H1 (cell line): ENCODE measurements around the gene OR2J1. TPM values are rescaled to one million over a fixed set of nuclear protein-coding genes. Genes with fewer than 3 reads are reported as not detected.
A peak's percentile ranks its signal among the peaks of the same experiment; 100 is the strongest.

ENCODE experiments used
- CTCF ChIA-PET: fragments of 300-600 bp; sonication (Branson Sonifier 250); formaldehyde crosslinking; loops from one replicate; lab custom pipeline; 2021; ENCODE audit not compliant: partially characterized antibody; lab: Charles Lee
- POLR2A ChIA-PET: fragments of 300-600 bp; sonication (Branson Sonifier 250); formaldehyde crosslinking; loops from one replicate; lab custom pipeline; 2021; ENCODE audit warnings: inconsistent platforms; ENCODE audit not compliant: partially characterized antibody; lab: Charles Lee
- DNase-seq, 2 experiments: peaks; one replicate each; pipeline versions ENCODE4 v3.0.0 to v3.0.0-alpha.2; 2010 to 2022; ENCODE audit warnings: low spot score in 2 of 2, low read depth in 1 of 2, mixed read lengths in 1 of 2
- FAIRE-seq: peaks from 2 replicates; lab custom pipeline; 2011; peaks lifted over from hg19 to GRCh38; lab: Jason Lieb, UNC
- H2AFZ ChIP-seq: 2 replicates; pipeline ENCODE4 v1.8.1; 2012; ENCODE audit warnings: low read length, inconsistent platforms
- H2AK5ac ChIP-seq: 2 replicates; pipeline ENCODE4 v1.6.1; 2013; ENCODE audit warnings: low read depth, low read length
- H2BK120ac ChIP-seq: replicated peaks from 2 replicates; pipeline ENCODE3; 2013; ENCODE audit warnings: low read depth, low read length, inconsistent platforms
- H2BK12ac ChIP-seq: 2 replicates; pipeline ENCODE4 v1.6.1; 2013; ENCODE audit warnings: low read depth, low read length
- H2BK15ac ChIP-seq: 2 replicates; pipeline ENCODE4 v1.6.1; 2013; ENCODE audit warnings: low read length
- H2BK20ac ChIP-seq: 2 replicates; pipeline ENCODE4 v1.6.1; 2013; ENCODE audit warnings: low read length
- H2BK5ac ChIP-seq: 2 replicates; pipeline ENCODE4 v1.6.1; 2013; ENCODE audit warnings: low read depth, low read length
- H3K14ac ChIP-seq: 2 replicates; pipeline ENCODE4 v1.6.1; 2013; ENCODE audit warnings: inconsistent platforms; ENCODE audit not compliant: insufficient read length
- H3K18ac ChIP-seq: 2 replicates; pipeline ENCODE4 v1.6.1; 2013; ENCODE audit warnings: low read length; ENCODE audit errors: extremely low read depth
- H3K23ac ChIP-seq: 2 replicates; pipeline ENCODE4 v1.6.1; 2013; ENCODE audit warnings: inconsistent platforms; ENCODE audit not compliant: insufficient read length
- H3K23me2 ChIP-seq: 2 replicates; pipeline ENCODE4 v1.6.1; 2013; ENCODE audit warnings: low read depth, low read length
- H3K27ac ChIP-seq: 2 replicates; pipeline ENCODE4 v1.6.1; 2011; ENCODE audit warnings: low read depth, low read length, inconsistent platforms
- H3K27me3 ChIP-seq, 4 experiments: replicated peaks in 1 of 4; 1 replicate in 1 of 4; 2 replicates in 3 of 4; pipeline versions ENCODE4 v1.6.1 to v1.8.1; 2011 to 2013; ENCODE audit warnings: low read length in 3 of 4, mild to moderate bottlenecking in 3 of 4, inconsistent platforms in 2 of 4, mixed read lengths in 2 of 4, moderate library complexity in 1 of 4; ENCODE audit not compliant: control insufficient read depth in 3 of 4, insufficient read depth in 3 of 4; ENCODE audit errors: extremely low read depth in 1 of 4
- H3K36me3 ChIP-seq, 4 experiments: 2 replicates each; pipeline versions ENCODE4 v1.6.1 to v1.8.1; 2011 to 2013; ENCODE audit warnings: mild to moderate bottlenecking in 4 of 4, low read length in 3 of 4, moderate library complexity in 2 of 4, control low read depth in 1 of 4, inconsistent platforms in 1 of 4; ENCODE audit not compliant: insufficient read depth in 4 of 4, control insufficient read depth in 2 of 4
- H3K4ac ChIP-seq: replicated peaks from 2 replicates; pipeline ENCODE3; 2013; ENCODE audit warnings: low read length, low read depth, mixed read lengths, inconsistent platforms; ENCODE audit not compliant: insufficient read length
- H3K4me1 ChIP-seq, 4 experiments: replicated peaks in 1 of 4; 1 replicate in 1 of 4; 2 replicates in 3 of 4; pipeline versions ENCODE4 v1.6.1 to v1.8.1; 2011 to 2013; ENCODE audit warnings: low read length in 3 of 4, inconsistent platforms in 2 of 4, mixed read lengths in 1 of 4; ENCODE audit not compliant: insufficient read depth in 4 of 4, control insufficient read depth in 3 of 4
- H3K4me2 ChIP-seq, 2 experiments: 2 replicates each; pipeline versions ENCODE4 v1.6.1 to v1.8.1; 2011 to 2013; ENCODE audit warnings: low read depth in 2 of 2, low read length in 2 of 2, control low read depth in 1 of 2, inconsistent platforms in 1 of 2, mild to moderate bottlenecking in 1 of 2; ENCODE audit not compliant: insufficient read depth in 1 of 2
- H3K4me3 ChIP-seq, 4 experiments: fragments of 200-600, 300-600 bp in 1 of 4; sonication (generic), shearing (Covaris generic), sonication (Bioruptor Twin) in 1 of 4; 2 replicates each; pipeline versions ENCODE4 v1.5.1 to v1.8.1; 2011 to 2016; ENCODE audit warnings: low read length in 4 of 4, low read depth in 3 of 4, control low read depth in 2 of 4, inconsistent platforms in 2 of 4, mild to moderate bottlenecking in 2 of 4, mixed read lengths in 1 of 4, moderate library complexity in 1 of 4; ENCODE audit not compliant: insufficient read depth in 2 of 4; ENCODE audit errors: extremely low read depth in 1 of 4
- H3K56ac ChIP-seq: replicated peaks from 2 replicates; pipeline ENCODE3; 2013; ENCODE audit warnings: low read depth, mild to moderate bottlenecking, mixed read lengths, low read length, inconsistent platforms; ENCODE audit not compliant: insufficient read length
- H3K79me1 ChIP-seq: 2 replicates; pipeline ENCODE4 v1.6.1; 2013; ENCODE audit warnings: low read depth, low read length, control low read depth
- H3K79me2 ChIP-seq, 2 experiments: 2 replicates each; pipeline versions ENCODE4 v1.6.1 to v1.8.1; 2012 to 2013; ENCODE audit warnings: low read length in 2 of 2, mild to moderate bottlenecking in 2 of 2, inconsistent platforms in 1 of 2; ENCODE audit not compliant: insufficient read depth in 2 of 2, control insufficient read depth in 1 of 2
- H3K9ac ChIP-seq, 4 experiments: replicated peaks in 1 of 4; 1 replicate in 1 of 4; 2 replicates in 3 of 4; pipeline versions ENCODE4 v1.6.1 to v1.8.1; 2011 to 2013; ENCODE audit warnings: low read depth in 3 of 4, low read length in 3 of 4, control low read depth in 2 of 4, mild to moderate bottlenecking in 2 of 4, moderate library complexity in 2 of 4, inconsistent platforms in 1 of 4; ENCODE audit errors: extremely low read depth in 1 of 4
- H3K9me3 ChIP-seq, 2 experiments: 2 replicates each; pipeline versions ENCODE4 v1.6.1 to v1.8.1; 2012 to 2013; ENCODE audit warnings: mild to moderate bottlenecking in 2 of 2, moderate library complexity in 2 of 2, control low read depth in 1 of 2, inconsistent platforms in 1 of 2, low read depth in 1 of 2, low read length in 1 of 2, mixed read lengths in 1 of 2; ENCODE audit not compliant: insufficient read depth in 2 of 2
- H4K20me1 ChIP-seq, 2 experiments: replicated peaks in 1 of 2; 2 replicates each; pipeline versions ENCODE3 to v1.8.1; 2011 to 2013; ENCODE audit warnings: inconsistent platforms in 2 of 2, low read length in 2 of 2, mild to moderate bottlenecking in 1 of 2; ENCODE audit not compliant: insufficient read depth in 2 of 2, control insufficient read depth in 1 of 2
- H4K5ac ChIP-seq: 2 replicates; pipeline ENCODE4 v1.6.1; 2013; ENCODE audit warnings: low read length, low read depth, mixed read lengths, inconsistent platforms; ENCODE audit not compliant: insufficient read length
- H4K8ac ChIP-seq: 2 replicates; pipeline ENCODE4 v1.8.0; 2013; ENCODE audit warnings: mild to moderate bottlenecking, moderate library complexity, low read length, inconsistent platforms; ENCODE audit not compliant: insufficient read depth; ENCODE audit errors: extremely low read depth
- H4K91ac ChIP-seq: replicated peaks from 2 replicates; pipeline ENCODE3; 2013; ENCODE audit warnings: low read length, mixed read lengths, inconsistent platforms; ENCODE audit not compliant: insufficient read length
- KDM5A ChIP-seq: fragments of 200-600 bp; IDR thresholded peaks from 2 replicates; pipeline ENCODE4 v1.7.1; 2012; ENCODE audit warnings: mild to moderate bottlenecking, low read length, inconsistent platforms, mixed read lengths
- TBP ChIP-seq: IDR thresholded peaks from 2 replicates; pipeline ENCODE4 v1.6.1; 2011; ENCODE audit warnings: low read depth, low read length, improper control_type of control experiment
- WGBS, 2 experiments: shearing (Covaris generic) in 1 of 2; methylation state at CpG; one replicate each; pipeline versions ENCODE4 v1.1.6 to v1.1.7; 2013 to 2015; ENCODE audit warnings: low lambda C conversion rate in 2 of 2, mixed read lengths in 2 of 2, inconsistent platforms in 1 of 2, low coverage in 1 of 2, missing lambda C conversion rate in 1 of 2; ENCODE audit not compliant: insufficient replicate concordance in 2 of 2, insufficient coverage in 1 of 2, insufficient read length in 1 of 2; ENCODE audit errors: extremely low coverage in 1 of 2, missing lambda C conversion rate in 1 of 2; 5-methylcytosine and 5-hydroxymethylcytosine counted together
- polyA plus RNA-seq, 7 experiments: library from polyadenylated mRNA; depleted of rRNA in 3 of 7; stranded (reverse) in 5 of 7; unstranded in 2 of 7; fragments of >200 nt in 5 of 7; fragments of 200-250 nt in 2 of 7; gene quantifications; 1 replicate in 5 of 7; 2 replicates in 1 of 7; 4 replicates in 1 of 7; pipeline versions ENCODE4 v1.2.1 to v1.2.3, GENCODE V29; 2011 to 2013; ENCODE audit warnings: missing spikeins in 2 of 7, mixed read lengths in 2 of 7
- total RNA-seq: library from RNA; stranded (reverse); fragmentation: NEBNext Ultra II Directional; extraction: Animal tissue kit (Norgen Biotek cat#: 25700); gene quantifications from 2 replicates; pipeline ENCODE4 v1.2.1, GENCODE V29; 2021
- TF ChIP-seq, protein P1 (sequence below), 3 experiments: IDR thresholded peaks; 1 replicate in 2 of 3; 2 replicates in 1 of 3; pipeline versions ENCODE4 v1.5.1 to v1.6.1; 2011; ENCODE audit warnings: low read length in 3 of 3, mild to moderate bottlenecking in 3 of 3, inconsistent platforms in 2 of 3, low read depth in 1 of 3, moderate library complexity in 1 of 3; ENCODE audit not compliant: insufficient read depth in 1 of 3; ENCODE audit errors: control extremely low read depth in 1 of 3

Gene OR2J1
- total and polyA plus RNA-seq, 2 of the 8 experiments (the other 6 are each of a cell fraction or from before 2014, with no cell fraction given), result not detected

GRCh38 chr6:29146179-29146578 is 46.9 kb downstream of the OR2J1 start:
- Histone ChIP-seq H2AFZ (peak overlapping the region; percentile 42; the same call in 1 of the 2 replicates), H2BK5ac (no peak overlapping the region), H3K9me3 (peaks cover 14 to 15% of the 10 kb centered on the region in 2 experiments), H3K23ac (no peak overlapping the region), H3K23me2 (no peaks in the 10 kb centered on the region), H3K79me2 (no peaks in the 10 kb centered on the region), H3K9ac (no peak overlapping the region), H3K36me3 (no peaks in the 10 kb centered on the region), H4K20me1 (no peaks in the 10 kb centered on the region), H4K91ac (no peak overlapping the region), H4K8ac (no peak overlapping the region), H3K4me1 (no peaks in the 10 kb centered on the region), H3K27ac (no peak overlapping the region), H2BK20ac (no peak overlapping the region), H3K4me3 (no peak overlapping the region), H2BK120ac (no peak overlapping the region), H2BK15ac (no peak overlapping the region), H4K5ac (no peak overlapping the region), H3K18ac (no peak overlapping the region), H3K79me1 (no peaks in the 10 kb centered on the region), H2AK5ac (no peak overlapping the region), H3K4me2 (no peak overlapping the region), H3K14ac (no peak overlapping the region), H3K56ac (no peak overlapping the region), H3K4ac (no peak overlapping the region), H2BK12ac (no peak overlapping the region), H3K27me3 (no peaks in the 10 kb centered on the region)
- ChIA-PET CTCF (no interaction called here), POLR2A (no interaction called here)
- DNase-seq (no peak), FAIRE-seq (no peak)
- TF ChIP-seq TBP (no peak), KDM5A (no peak)
- TF ChIP-seq, protein P1, sequence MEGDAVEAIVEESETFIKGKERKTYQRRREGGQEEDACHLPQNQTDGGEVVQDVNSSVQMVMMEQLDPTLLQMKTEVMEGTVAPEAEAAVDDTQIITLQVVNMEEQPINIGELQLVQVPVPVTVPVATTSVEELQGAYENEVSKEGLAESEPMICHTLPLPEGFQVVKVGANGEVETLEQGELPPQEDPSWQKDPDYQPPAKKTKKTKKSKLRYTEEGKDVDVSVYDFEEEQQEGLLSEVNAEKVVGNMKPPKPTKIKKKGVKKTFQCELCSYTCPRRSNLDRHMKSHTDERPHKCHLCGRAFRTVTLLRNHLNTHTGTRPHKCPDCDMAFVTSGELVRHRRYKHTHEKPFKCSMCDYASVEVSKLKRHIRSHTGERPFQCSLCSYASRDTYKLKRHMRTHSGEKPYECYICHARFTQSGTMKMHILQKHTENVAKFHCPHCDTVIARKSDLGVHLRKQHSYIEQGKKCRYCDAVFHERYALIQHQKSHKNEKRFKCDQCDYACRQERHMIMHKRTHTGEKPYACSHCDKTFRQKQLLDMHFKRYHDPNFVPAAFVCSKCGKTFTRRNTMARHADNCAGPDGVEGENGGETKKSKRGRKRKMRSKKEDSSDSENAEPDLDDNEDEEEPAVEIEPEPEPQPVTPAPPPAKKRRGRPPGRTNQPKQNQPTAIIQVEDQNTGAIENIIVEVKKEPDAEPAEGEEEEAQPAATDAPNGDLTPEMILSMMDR (IDR thresholded peaks at IDR 0.05; ENCODE audit: control extremely low read depth in 1 of 3, insufficient read depth in 1 of 3, low read depth in 1 of 3, low read length in 3 of 3), result peak in 1 of 3 experiments; percentile 3; a peak in 1 of 4 replicates
- WGBS, 2 experiments, result 87% methylated on average over 2 of the region's 2 CpGs; no CpG with 5 or more reads in 1 of the 2 experiments
